C1 segment of cervical spinal cord (tissue), 14 donors: ENCODE measurements around the gene CLASP1.
"Not testable (repeated sequence)": the region's sequence is repeated elsewhere in the genome, so short reads cannot be mapped to it uniquely, and the experiment has no call there.

Experiments
- DNase-seq, 14 donors: peaks; one replicate each; lab custom pipeline; 2025; lab: John Stamatoyannopoulos, UW

The CLASP1 gene

DNA sequence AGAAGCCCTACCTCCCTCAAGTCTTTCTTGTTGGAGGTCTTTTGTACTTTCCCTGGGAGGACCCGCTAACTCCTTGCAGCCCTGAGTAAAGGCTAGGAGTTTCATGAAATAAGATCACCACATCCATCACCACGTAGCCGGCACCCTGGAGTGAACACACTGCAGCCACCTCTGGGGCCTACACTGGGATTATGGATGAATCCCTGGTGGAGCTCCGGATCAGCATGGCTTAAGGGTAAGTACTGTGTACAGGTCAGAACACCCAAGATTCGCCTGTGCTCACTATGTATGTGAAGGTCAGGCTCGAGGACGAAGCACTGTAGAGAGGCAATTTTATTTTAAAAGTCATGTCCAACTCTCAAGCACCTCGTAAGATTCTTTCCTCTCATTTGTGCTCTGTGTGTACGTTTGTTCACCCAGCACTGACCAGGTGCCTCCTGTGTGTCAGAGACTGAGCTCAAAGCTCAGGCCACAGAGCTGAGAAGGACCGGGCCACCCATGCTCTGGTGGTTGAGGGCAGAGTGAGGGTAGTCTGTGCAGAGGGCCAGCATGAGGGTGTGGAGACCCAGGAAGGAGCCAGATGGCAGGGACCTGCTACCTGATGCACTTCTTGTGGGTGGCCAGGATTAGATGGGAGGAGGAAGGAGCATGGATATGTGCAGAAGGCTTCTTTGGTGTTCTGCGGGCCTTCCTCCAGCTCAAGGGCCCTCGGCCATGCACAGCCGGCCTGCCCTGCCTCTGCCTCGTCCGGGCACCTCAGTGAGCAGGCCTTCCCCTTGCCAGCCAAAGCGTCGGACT is 297.5 kb downstream of the CLASP1 start:
- DNase-seq, result no peak

DNA sequence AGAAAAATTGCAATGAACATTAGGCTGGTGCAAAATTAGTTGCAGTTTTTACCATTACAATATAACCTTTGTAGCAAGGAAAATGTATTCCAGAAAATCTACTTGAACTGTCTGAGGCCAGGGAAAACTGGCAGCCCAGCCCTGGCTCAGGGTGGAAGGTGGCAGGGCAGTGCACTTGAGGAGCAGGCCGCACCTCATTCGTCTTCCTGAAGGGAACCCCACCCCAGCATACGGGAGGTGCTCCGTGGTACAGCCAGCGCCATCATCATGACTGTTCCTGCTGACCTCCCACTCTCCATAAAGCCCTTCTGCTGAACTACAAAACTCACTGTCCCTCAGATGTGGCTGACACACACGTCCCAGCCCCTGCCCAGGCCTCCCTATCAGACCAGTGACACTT is 298.4 kb downstream of the CLASP1 start:
- DNase-seq, result no peak

DNA sequence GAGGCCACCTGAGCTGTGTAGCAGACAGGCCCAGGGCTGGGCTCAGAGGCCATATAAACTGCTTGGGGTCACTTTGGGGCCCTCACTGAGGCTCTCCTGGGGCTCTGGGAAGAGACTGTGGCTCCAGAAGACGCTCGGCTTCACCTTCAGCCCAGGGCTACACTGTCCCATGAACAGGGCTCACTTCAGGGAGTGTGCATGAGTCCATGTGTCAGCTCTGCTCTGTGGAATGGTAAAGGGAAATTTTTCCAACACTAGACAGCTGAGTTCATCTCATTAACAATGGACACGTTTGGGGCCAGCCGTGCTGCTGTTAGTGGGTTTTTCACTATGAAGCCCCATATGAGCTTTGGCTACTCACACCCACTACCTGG is 298.9 kb downstream of the CLASP1 start:
- DNase-seq, result no peak

- DNase-seq, result no peak
Measured at GRCh38 chr2:121349721-121350401, 299.4 kb downstream of the CLASP1 start.

GRCh38 chr2:121348128-121348740 is 301.0 kb downstream of the CLASP1 start:
- DNase-seq, result no peak

DNA sequence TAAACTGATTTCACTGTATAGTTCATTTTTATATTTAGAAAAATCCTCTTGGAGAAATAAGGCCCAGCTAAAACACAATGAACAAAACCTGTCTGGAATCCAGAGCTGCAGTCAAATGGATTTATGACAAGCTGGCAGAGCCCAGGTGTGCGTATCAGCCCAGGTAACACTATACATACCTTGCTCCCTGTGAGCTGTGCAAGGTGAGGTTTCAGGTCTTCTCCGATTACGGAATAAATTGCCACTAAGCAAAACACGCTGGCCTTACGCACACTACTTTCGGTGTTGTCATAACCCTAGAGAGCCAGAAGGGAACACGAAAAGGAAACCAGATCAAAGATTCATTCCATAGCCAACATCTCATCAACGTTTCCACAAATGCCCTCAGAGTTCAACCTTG is 302.4 kb downstream of the CLASP1 start:
- DNase-seq, result no peak

DNA sequence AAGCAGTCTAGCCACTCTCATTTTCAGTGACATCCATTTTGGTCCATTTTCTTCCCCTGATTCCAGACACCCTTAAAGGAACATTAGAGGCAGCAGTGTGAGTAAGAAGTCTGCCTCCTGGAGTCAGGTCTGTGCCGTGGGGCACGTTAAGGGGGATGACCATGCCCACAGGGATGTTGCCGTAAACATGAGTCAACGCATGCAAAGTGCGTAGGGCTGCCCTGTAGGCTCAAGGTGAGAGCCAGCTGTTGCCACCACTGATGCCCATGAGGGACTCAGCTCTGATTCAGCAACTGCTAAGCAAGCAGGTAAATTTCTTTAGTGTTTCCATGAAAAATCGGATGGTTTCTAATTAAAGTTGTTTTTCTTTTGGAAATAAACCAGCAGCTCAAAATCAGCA is 302.9 kb downstream of the CLASP1 start:
- no peak for DNase-seq

DNA sequence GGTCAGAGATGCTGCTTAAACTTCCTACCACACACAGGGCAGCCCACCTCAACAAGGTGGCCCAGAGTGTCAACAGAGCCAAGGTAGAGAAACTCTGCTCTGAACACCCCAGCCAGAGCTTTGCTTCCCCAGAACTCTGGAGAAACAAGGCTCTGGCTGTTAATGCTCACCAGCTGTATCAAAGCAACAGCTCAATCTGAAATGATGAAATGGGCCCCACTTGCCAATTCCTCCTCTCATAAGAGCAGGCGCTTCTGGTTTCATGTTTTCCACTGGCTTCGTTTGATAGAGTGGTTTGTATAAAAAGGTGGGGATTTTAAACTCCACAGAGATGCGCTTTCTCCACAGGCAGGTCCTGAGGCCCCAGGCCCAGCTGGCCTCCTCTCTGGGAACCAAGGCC is 303.4 kb downstream of the CLASP1 start:
- DNase-seq, result no peak

DNA sequence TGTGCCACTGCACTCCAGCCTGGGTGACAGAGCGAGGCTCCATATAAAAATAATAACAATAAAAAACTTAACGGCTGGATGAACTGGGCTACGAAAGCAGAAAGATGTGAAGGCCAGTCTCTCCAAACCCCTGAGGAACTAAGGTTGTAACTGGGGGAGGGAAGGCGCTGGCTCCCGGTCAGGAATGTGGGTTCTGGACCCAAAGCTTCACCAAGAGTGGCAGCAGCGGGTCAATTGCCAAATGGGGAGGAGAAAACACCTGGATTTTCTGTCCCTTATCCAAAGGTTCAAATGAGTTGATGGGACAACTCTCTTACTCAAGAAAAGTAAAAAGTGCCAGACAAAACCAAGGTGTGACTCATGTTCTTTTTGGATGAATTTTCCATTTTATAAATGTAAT is 304.2 kb downstream of the CLASP1 start:
- DNase-seq, result no peak

GRCh38 chr2:121343828-121344399 is 305.3 kb downstream of the CLASP1 start:
- not testable (repeated sequence) for DNase-seq

DNA sequence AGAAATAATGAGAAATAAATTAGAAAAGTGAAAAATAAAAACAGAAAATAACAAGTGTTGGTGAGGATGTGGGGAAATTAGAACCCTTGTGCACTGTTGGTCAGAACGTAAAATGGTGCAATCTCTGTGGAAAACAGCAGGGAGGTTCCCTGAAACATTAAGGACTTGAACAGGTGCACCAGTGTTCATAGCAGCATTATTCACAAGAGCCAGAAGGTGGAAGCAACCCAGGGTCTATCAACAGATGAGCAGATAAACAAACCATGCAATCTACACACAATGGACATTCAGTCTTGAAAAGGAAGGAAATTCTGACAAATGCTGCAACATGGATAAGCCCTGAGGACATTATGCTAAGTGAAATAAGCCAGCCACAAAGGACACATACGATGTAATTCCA is 306.1 kb downstream of the CLASP1 start:
- DNase-seq, result no peak

- no peak for DNase-seq
Measured at GRCh38 chr2:121342751-121343150, 306.5 kb downstream of the CLASP1 start.

DNA sequence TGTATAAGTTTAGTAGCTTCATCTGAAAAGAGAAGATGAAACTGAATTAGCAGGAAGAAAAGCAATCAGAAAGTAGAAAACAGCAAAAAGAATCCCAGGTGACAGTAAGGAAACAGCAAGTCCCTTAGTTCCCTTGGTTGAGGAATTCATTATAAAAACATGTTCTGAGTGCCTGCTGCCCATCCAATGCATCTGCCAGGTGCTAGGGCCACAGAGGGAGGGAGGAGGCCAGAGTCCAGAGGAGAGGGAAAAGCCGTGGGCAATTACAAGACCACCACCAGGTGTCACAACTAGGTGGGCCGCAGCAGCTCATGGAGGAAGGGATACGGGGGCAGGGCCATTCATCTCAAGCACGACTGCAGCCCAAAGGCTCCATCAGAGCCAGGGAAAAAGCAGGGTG is 308.3 kb downstream of the CLASP1 start:
- DNase-seq, result no peak

- peak in 1 of 14 donors; percentile 32 for DNase-seq
Measured at GRCh38 chr2:121338281-121338680, 311.0 kb downstream of the CLASP1 start.

- peak in 1 of 14 donors; percentile 4 for DNase-seq
Measured at GRCh38 chr2:121336528-121337294, 312.6 kb downstream of the CLASP1 start.

DNA sequence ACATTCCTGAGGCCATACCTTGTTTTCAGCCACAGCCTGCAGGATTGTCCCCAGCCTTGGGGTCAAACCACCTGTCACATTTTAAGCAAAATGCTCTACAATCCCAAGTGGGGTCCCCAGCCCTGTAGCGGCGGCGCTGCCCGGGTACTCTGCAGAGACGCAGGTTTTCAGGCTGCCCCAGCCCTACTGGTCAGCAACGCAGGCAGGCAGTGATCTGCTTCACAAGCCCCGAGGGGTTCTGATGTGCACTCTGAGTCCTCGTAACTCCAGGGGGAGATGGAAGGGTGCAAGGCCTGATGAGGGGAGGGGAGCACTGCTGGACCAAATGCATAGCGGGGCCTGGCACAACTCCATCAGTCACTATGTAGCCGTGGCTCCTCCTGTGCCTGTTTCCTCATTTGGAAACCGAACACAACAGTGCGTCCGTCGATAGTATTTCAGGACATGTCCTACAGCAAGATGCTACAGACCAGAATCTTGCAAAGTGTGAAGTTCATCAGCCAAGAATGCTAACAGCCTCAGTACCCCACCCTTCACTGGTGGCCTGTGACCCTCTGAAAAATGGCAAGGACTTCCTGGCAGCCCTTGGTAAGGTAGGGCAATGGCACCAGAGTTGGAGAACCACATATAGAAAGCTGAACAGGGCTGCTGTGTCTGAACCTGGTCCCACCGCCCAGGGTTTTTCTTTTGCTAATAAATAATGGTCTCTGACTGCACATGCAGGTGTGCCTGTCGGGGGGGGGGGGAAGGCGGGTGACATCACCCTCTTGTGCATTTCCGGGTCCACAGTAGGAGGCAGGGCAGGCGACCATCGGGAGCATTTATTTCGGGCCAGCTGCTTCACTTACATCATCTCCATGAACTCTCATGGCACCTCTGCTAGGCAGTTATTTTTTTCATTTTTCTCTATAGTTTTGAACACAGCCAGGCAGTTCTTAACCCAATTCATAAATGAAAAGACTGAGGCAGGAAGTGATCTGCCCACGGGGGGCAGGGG is 313.7 kb downstream of the CLASP1 start:
- DNase-seq, result peak in 1 of 14 donors; percentile 9

- DNase-seq, result peak in 1 of 14 donors; percentile 82
Measured at GRCh38 chr2:121334581-121335293, 314.5 kb downstream of the CLASP1 start.

- DNase-seq, result no peak
Measured at GRCh38 chr2:121333834-121334558, 315.3 kb downstream of the CLASP1 start.

GRCh38 chr2:121333231-121333630 is 316.0 kb downstream of the CLASP1 start:
- DNase-seq, result no peak
